Loucy (cell line): ENCODE measurements around the gene ARHGAP25.

Source experiments
- H2AFZ ChIP-seq: fragments of 200-600 bp; sonication (generic); 2 replicates; pipeline ENCODE4 v1.6.0; 2016; ENCODE audit warnings: antibody characterized with exemption, mild to moderate bottlenecking, low read length, moderate library complexity
- H3F3A ChIP-seq: fragments of 200-600 bp; 2 replicates; pipeline ENCODE4 v1.6.0; 2016; ENCODE audit warnings: antibody characterized with exemption, low read depth, mild to moderate bottlenecking
- H3K27me3 ChIP-seq: fragments of 200-600 bp; sonication (generic); 2 replicates; pipeline ENCODE4 v1.6.1; 2014; ENCODE audit warnings: low read length, mild to moderate bottlenecking; ENCODE audit not compliant: insufficient read depth, poor library complexity, severe bottlenecking
- H3K36me3 ChIP-seq: fragments of 200-600 bp; sonication (generic); 2 replicates; pipeline ENCODE4 v1.6.1; 2016; ENCODE audit warnings: low read length; ENCODE audit not compliant: insufficient read depth
- H3K4me1 ChIP-seq: fragments of 200-600 bp; sonication (generic); 2 replicates; pipeline ENCODE4 v1.5.1; 2014; ENCODE audit warnings: low read length, mild to moderate bottlenecking; ENCODE audit not compliant: insufficient read depth, poor library complexity, severe bottlenecking
- H3K4me2 ChIP-seq: fragments of 200-600 bp; sonication (generic); 2 replicates; pipeline ENCODE4 v1.6.0; 2014; ENCODE audit warnings: antibody characterized with exemption, low read length, low read depth, mild to moderate bottlenecking; ENCODE audit not compliant: poor library complexity, severe bottlenecking
- H3K4me3 ChIP-seq: fragments of 200-600 bp; sonication (generic); 2 replicates; pipeline ENCODE4 v1.5.1; 2014; ENCODE audit warnings: low read length, mild to moderate bottlenecking, mixed read lengths; ENCODE audit not compliant: poor library complexity, severe bottlenecking
- H3K79me2 ChIP-seq: fragments of 200-600 bp; sonication (generic); 2 replicates; pipeline ENCODE4 v1.6.1; 2014; ENCODE audit warnings: low read length; ENCODE audit not compliant: insufficient read depth
- H3K9ac ChIP-seq: fragments of 200-600 bp; sonication (generic); 2 replicates; pipeline ENCODE4 v1.6.0; 2014; ENCODE audit warnings: mild to moderate bottlenecking, low read depth, low read length, moderate library complexity; ENCODE audit not compliant: poor library complexity, severe bottlenecking
- H3K9me2 ChIP-seq: fragments of 200-600 bp; sonication (generic); replicated peaks from 2 replicates; pipeline ENCODE4 v1.6.1; 2016; ENCODE audit warnings: low read depth, low read length, mixed read lengths
- H3K9me3 ChIP-seq: fragments of 200-600 bp; sonication (generic); 2 replicates; pipeline ENCODE4 v1.6.1; 2014; ENCODE audit warnings: mild to moderate bottlenecking, antibody characterized with exemption, low read length, low read depth; ENCODE audit not compliant: insufficient read depth
- H4K20me1 ChIP-seq: fragments of 200-600 bp; sonication (generic); 2 replicates; pipeline ENCODE4 v1.6.0; 2014; ENCODE audit warnings: antibody characterized with exemption, low read length, mild to moderate bottlenecking; ENCODE audit not compliant: insufficient read depth, poor library complexity, severe bottlenecking
- CTCF ChIP-seq: fragments of 200-600 bp; sonication (generic); conservative IDR thresholded peaks from 2 replicates; pipeline ENCODE4 v1.5.1; 2014; ENCODE audit warnings: mild to moderate bottlenecking, antibody characterized with exemption, low read length
- EZH2phosphoT487 ChIP-seq: fragments of 200-600 bp; IDR thresholded peaks from 2 replicates; pipeline ENCODE4 v1.6.1; 2018; ENCODE audit warnings: antibody characterized with exemption, mild to moderate bottlenecking, moderate library complexity, borderline replicate concordance

Gene ARHGAP25

GRCh38 chr2:68726100-68726499 is 8.5 kb upstream of the ARHGAP25 start:
- Histone ChIP-seq H3K9me2 (no peaks in the 10 kb centered on the region), H3K79me2 (no peaks in the 10 kb centered on the region), H3K4me1 (peaks cover 62% of the 10 kb centered on the region), H3F3A (peaks cover 28% of the 10 kb centered on the region), H3K9me3 (no peaks in the 10 kb centered on the region), H3K27me3 (no peaks in the 10 kb centered on the region), H2AFZ (no peak overlapping the region), H3K4me3 (peak overlapping the region; percentile 44), H4K20me1 (no peaks in the 10 kb centered on the region), H3K4me2 (peak overlapping the region; percentile 78), H3K9ac (peak overlapping the region; percentile 63), H3K36me3 (no peaks in the 10 kb centered on the region)
- TF ChIP-seq EZH2phosphoT487 (no peak), CTCF (no peak; the same call in 1 of the 2 replicates)

GRCh38 chr2:68726608-68727367 is 7.8 kb upstream of the ARHGAP25 start:
- H3K4me3 ChIP-seq, result peak overlapping the region; percentile 62
- peak overlapping the region; percentile 72 for H3K9ac ChIP-seq
- no peaks in the 10 kb centered on the region for H3K36me3 ChIP-seq
- peaks cover 26% of the 10 kb centered on the region for H3F3A ChIP-seq
- no peaks in the 10 kb centered on the region for H3K9me2 ChIP-seq
- H3K27me3 ChIP-seq, result no peaks in the 10 kb centered on the region
- peaks cover 56% of the 10 kb centered on the region for H3K4me1 ChIP-seq
- no peaks in the 10 kb centered on the region for H3K9me3 ChIP-seq
- H3K79me2 ChIP-seq, result no peaks in the 10 kb centered on the region
- no peak overlapping the region for H2AFZ ChIP-seq
- TF ChIP-seq EZH2phosphoT487 (no peak), CTCF (no peak)
- H4K20me1 ChIP-seq, result no peaks in the 10 kb centered on the region
- peak overlapping the region; percentile 78 for H3K4me2 ChIP-seq

- no peaks in the 10 kb centered on the region for H3K27me3 ChIP-seq
- no peaks in the 10 kb centered on the region for H3K9me2 ChIP-seq
- H3F3A ChIP-seq, result peaks cover 24% of the 10 kb centered on the region
- TF ChIP-seq EZH2phosphoT487 (no peak), CTCF (no peak)
- peak overlapping the region; percentile 78 for H3K4me2 ChIP-seq
- H3K9me3 ChIP-seq, result no peaks in the 10 kb centered on the region
- peak overlapping the region; percentile 72 for H3K9ac ChIP-seq
- H3K4me1 ChIP-seq, result peaks cover 45% of the 10 kb centered on the region
- no peaks in the 10 kb centered on the region for H3K36me3 ChIP-seq
- peak overlapping the region; percentile 62 for H3K4me3 ChIP-seq
- H3K79me2 ChIP-seq, result no peaks in the 10 kb centered on the region
- H2AFZ ChIP-seq, result no peak overlapping the region
- H4K20me1 ChIP-seq, result no peaks in the 10 kb centered on the region
Measured at GRCh38 chr2:68727683-68728375, 6.8 kb upstream of the ARHGAP25 start.
